ENCODE measurements around the gene FANCC.

DNA sequence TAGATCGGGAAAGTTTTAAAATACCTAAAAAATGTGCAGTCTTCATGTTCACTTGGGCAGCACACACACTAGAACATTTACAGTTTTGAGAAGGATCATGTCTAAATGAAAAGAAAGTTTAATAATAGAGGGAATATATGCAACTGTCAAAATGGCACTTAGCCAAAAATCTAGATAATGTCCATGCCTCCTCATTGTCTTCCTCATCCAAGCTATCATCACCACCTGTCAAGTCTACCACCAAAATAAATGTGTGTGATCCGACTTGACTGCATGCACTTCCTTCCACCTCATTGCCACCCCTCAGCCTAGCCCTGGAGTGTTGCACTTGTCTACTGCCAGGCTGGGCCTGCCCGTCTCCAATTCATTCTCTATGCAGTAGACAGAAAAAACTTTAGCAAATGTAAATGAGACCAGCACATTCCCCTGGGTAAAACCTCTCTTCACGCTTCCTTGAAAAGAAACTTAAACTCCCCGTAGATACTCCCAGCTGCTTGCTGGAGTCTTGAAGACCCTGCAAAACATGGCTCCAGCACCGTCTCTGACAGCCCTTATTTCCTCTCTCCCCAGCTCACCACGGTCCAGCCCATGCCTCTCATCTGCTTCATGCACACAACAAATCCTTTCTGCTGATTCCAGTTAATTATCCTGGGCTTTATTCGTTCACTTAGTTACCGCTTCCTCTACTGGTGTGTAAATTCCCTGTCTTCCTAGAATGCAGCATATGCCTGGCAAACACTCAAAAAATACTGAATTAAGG, 66.9 kb downstream of the FANCC start:
- TF ChIP-seq, protein P1, sequence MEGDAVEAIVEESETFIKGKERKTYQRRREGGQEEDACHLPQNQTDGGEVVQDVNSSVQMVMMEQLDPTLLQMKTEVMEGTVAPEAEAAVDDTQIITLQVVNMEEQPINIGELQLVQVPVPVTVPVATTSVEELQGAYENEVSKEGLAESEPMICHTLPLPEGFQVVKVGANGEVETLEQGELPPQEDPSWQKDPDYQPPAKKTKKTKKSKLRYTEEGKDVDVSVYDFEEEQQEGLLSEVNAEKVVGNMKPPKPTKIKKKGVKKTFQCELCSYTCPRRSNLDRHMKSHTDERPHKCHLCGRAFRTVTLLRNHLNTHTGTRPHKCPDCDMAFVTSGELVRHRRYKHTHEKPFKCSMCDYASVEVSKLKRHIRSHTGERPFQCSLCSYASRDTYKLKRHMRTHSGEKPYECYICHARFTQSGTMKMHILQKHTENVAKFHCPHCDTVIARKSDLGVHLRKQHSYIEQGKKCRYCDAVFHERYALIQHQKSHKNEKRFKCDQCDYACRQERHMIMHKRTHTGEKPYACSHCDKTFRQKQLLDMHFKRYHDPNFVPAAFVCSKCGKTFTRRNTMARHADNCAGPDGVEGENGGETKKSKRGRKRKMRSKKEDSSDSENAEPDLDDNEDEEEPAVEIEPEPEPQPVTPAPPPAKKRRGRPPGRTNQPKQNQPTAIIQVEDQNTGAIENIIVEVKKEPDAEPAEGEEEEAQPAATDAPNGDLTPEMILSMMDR (IDR thresholded peaks at IDR 0.05 in 8 of 11, conservative IDR thresholded peaks at IDR 0.05 in 3 of 11) = no peak
- TF ChIP-seq POLR2A (IDR thresholded peaks at IDR 0.05) = no peak
- no peak for TF ChIP-seq POLR2AphosphoS5 (IDR thresholded peaks at IDR 0.05)

Data from spleen (tissue), 7 donors.